Testis (tissue), 2 donors: Measurements from ENCODE around the gene ADRB2.

Source experiments
- POLR2A ChIP-seq: fragments of 450-650 bp; IDR thresholded peaks from one replicate; pipeline ENCODE4 v1.6.1; 2017; ENCODE audit warnings: antibody characterized with exemption, mild to moderate bottlenecking, moderate library complexity
- TF ChIP-seq, protein P1 (sequence below), 3 experiments: fragments of 450-650 bp in 2 of 3; fragments of 200-600 bp in 1 of 3; sonication (generic) in 1 of 3; IDR thresholded peaks; one replicate each; pipeline ENCODE4 v1.5.1; 2016 to 2019; ENCODE audit warnings: antibody characterized with exemption in 3 of 3, mild to moderate bottlenecking in 2 of 3, moderate library complexity in 1 of 3

DNA sequence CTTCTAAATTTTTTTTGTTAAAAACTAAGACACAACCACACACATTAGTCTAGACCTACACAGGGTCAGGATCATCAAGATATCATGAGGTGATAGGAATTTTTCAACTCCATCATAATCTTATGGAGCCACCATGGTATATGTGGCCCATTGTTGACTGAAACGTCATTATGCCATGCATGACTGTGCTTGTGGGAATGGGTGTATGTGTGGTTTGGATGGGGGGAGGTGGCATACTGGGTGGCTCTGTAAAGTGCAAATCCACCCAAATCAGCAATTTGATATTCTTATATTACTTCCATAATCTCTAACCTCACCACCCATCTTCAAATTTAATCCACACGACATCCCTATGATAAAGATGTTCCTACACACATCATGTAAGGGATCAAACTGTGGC lies 21.0 kb downstream of the ADRB2 start:
- TF ChIP-seq, protein P1, sequence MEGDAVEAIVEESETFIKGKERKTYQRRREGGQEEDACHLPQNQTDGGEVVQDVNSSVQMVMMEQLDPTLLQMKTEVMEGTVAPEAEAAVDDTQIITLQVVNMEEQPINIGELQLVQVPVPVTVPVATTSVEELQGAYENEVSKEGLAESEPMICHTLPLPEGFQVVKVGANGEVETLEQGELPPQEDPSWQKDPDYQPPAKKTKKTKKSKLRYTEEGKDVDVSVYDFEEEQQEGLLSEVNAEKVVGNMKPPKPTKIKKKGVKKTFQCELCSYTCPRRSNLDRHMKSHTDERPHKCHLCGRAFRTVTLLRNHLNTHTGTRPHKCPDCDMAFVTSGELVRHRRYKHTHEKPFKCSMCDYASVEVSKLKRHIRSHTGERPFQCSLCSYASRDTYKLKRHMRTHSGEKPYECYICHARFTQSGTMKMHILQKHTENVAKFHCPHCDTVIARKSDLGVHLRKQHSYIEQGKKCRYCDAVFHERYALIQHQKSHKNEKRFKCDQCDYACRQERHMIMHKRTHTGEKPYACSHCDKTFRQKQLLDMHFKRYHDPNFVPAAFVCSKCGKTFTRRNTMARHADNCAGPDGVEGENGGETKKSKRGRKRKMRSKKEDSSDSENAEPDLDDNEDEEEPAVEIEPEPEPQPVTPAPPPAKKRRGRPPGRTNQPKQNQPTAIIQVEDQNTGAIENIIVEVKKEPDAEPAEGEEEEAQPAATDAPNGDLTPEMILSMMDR (IDR thresholded peaks at IDR 0.05): no peak
- TF ChIP-seq POLR2A: no peak
